A549 (cell line): ENCODE data around the gene ZNF654.

Experiments used
- EP300 ChIP-seq, 2 experiments: fragments of >200 bp; sonication (Bioruptor Twin); formaldehyde crosslinking; IDR thresholded peaks; 2 replicates in 1 of 2; 3 replicates in 1 of 2; pipeline ENCODE4 v1.6.1; 2016 to 2017
- JUN ChIP-seq, 2 experiments: fragments of >200 bp; sonication (Bioruptor Twin); formaldehyde crosslinking; IDR thresholded peaks; 2 replicates in 1 of 2; 3 replicates in 1 of 2; pipeline ENCODE4 v1.6.1; 2016 to 2017
- MAFK ChIP-seq: fragments of 450-650 bp; IDR thresholded peaks from 2 replicates; pipeline ENCODE4 v1.6.1; 2014; ENCODE audit not compliant: partially characterized antibody
- MAZ ChIP-seq: fragments of 150-350 bp; IDR thresholded peaks from 2 replicates; pipeline ENCODE4 v1.6.1; 2014; ENCODE audit warnings: antibody characterized with exemption, low read depth, low read length, borderline replicate concordance
- PHF8 ChIP-seq: fragments of 200-600 bp; sonication (generic); IDR thresholded peaks from 2 replicates; pipeline ENCODE4 v1.6.1; 2016; ENCODE audit warnings: low read depth, mild to moderate bottlenecking, antibody characterized with exemption, moderate library complexity, borderline replicate concordance
- POLR2A ChIP-seq: IDR thresholded peaks from 2 replicates; pipeline ENCODE4 v1.6.1; 2012; ENCODE audit warnings: mild to moderate bottlenecking, low read length
- POLR2AphosphoS2 ChIP-seq: conservative IDR thresholded peaks from 2 replicates; pipeline ENCODE4 v1.6.1; 2012; ENCODE audit warnings: low read length, improper control_type of control experiment, inconsistent platforms
- TP53 ChIP-seq: fragments of 250-450 bp; sonication (Bioruptor Pico); IDR thresholded peaks from 2 replicates; pipeline ENCODE4 v1.5.0; 2021; ENCODE audit warnings: mild to moderate bottlenecking, moderate library complexity
- USF2 ChIP-seq: fragments of 450-650 bp; IDR thresholded peaks from 2 replicates; pipeline ENCODE4 v1.6.1; 2014; ENCODE audit warnings: antibody characterized with exemption
- ZNF302 ChIP-seq: fragments of 250-450 bp; sonication (Bioruptor Pico); IDR thresholded peaks from 2 replicates; pipeline ENCODE4 v1.9.0; 2021; ENCODE audit warnings: inconsistent platforms, mild to moderate bottlenecking, moderate library complexity
- TF ChIP-seq, protein P1 (sequence below): IDR thresholded peaks from 2 replicates; pipeline ENCODE4 v1.6.1; 2012
- TF ChIP-seq, protein P2 (sequence below): fragments of >200 bp; sonication (Bioruptor Twin); formaldehyde crosslinking; IDR thresholded peaks from 3 replicates; pipeline ENCODE4 v1.5.1; 2016
- TF ChIP-seq, protein P3 (sequence below): fragments of 150-350 bp; IDR thresholded peaks from 2 replicates; pipeline ENCODE4 v1.6.1; 2014; ENCODE audit warnings: low read depth, mild to moderate bottlenecking, low read length

- no peak for TF ChIP-seq EP300 (IDR thresholded peaks at IDR 0.05)
- TF ChIP-seq POLR2A: no peak
- no peak for TF ChIP-seq MAFK
- TF ChIP-seq, protein P1, sequence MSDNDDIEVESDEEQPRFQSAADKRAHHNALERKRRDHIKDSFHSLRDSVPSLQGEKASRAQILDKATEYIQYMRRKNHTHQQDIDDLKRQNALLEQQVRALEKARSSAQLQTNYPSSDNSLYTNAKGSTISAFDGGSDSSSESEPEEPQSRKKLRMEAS: no peak
- no peak for TF ChIP-seq USF2
- TF ChIP-seq POLR2AphosphoS2: no peak
- TF ChIP-seq, protein P2, sequence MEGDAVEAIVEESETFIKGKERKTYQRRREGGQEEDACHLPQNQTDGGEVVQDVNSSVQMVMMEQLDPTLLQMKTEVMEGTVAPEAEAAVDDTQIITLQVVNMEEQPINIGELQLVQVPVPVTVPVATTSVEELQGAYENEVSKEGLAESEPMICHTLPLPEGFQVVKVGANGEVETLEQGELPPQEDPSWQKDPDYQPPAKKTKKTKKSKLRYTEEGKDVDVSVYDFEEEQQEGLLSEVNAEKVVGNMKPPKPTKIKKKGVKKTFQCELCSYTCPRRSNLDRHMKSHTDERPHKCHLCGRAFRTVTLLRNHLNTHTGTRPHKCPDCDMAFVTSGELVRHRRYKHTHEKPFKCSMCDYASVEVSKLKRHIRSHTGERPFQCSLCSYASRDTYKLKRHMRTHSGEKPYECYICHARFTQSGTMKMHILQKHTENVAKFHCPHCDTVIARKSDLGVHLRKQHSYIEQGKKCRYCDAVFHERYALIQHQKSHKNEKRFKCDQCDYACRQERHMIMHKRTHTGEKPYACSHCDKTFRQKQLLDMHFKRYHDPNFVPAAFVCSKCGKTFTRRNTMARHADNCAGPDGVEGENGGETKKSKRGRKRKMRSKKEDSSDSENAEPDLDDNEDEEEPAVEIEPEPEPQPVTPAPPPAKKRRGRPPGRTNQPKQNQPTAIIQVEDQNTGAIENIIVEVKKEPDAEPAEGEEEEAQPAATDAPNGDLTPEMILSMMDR: no peak
- no peak for TF ChIP-seq TP53 (CRISPR knock-in tag)
- no peak for TF ChIP-seq MAZ
- TF ChIP-seq, protein P3, sequence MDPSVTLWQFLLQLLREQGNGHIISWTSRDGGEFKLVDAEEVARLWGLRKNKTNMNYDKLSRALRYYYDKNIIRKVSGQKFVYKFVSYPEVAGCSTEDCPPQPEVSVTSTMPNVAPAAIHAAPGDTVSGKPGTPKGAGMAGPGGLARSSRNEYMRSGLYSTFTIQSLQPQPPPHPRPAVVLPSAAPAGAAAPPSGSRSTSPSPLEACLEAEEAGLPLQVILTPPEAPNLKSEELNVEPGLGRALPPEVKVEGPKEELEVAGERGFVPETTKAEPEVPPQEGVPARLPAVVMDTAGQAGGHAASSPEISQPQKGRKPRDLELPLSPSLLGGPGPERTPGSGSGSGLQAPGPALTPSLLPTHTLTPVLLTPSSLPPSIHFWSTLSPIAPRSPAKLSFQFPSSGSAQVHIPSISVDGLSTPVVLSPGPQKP: no peak
- TF ChIP-seq ZNF302 (CRISPR knock-in tag): no peak
- no peak for TF ChIP-seq JUN (IDR thresholded peaks at IDR 0.05)
- TF ChIP-seq PHF8: no peak
These were observed 48.2 kb upstream of the ZNF654 start for GRCh38 chr3:88010810-88011209.
